Uterus (tissue), 2 donors: ENCODE data around the gene LPAR1.

Experiments
- POLR2A ChIP-seq, 2 donors: fragments of 450-650 bp; IDR thresholded peaks; one replicate each; pipeline ENCODE4 v1.6.1; 2016; ENCODE audit warnings: antibody characterized with exemption in 2 of 2, mild to moderate bottlenecking in 1 of 2, moderate library complexity in 1 of 2
- TF ChIP-seq, protein P1 (sequence below), 4 experiments: fragments of 200-600 bp in 2 of 4; fragments of 450-650 bp in 2 of 4; sonication (generic) in 2 of 4; IDR thresholded peaks; one replicate each; pipeline ENCODE4 v1.5.1; 2016 to 2019; ENCODE audit warnings: antibody characterized with exemption in 4 of 4, mild to moderate bottlenecking in 2 of 4, moderate library complexity in 1 of 4

DNA sequence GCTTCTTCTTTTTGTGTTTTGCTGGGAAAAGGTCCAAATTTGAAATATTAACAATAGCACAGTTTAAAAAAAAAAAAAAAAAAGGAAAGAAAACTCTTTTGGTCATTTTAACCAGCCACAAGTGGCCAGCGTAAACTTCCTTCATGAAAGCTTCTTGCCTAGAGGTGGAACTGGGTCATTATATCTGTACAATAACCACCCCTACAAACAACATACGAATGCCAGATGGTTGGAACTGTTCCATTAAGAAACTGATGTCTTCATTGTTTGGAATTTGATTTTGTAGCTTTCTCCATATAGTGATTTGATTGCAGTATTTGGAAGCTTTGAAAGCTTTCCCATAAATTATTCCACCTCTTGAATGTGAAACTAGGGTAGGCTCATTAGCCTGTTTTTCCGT, 18.3 kb upstream of the LPAR1 start:
- TF ChIP-seq, protein P1, sequence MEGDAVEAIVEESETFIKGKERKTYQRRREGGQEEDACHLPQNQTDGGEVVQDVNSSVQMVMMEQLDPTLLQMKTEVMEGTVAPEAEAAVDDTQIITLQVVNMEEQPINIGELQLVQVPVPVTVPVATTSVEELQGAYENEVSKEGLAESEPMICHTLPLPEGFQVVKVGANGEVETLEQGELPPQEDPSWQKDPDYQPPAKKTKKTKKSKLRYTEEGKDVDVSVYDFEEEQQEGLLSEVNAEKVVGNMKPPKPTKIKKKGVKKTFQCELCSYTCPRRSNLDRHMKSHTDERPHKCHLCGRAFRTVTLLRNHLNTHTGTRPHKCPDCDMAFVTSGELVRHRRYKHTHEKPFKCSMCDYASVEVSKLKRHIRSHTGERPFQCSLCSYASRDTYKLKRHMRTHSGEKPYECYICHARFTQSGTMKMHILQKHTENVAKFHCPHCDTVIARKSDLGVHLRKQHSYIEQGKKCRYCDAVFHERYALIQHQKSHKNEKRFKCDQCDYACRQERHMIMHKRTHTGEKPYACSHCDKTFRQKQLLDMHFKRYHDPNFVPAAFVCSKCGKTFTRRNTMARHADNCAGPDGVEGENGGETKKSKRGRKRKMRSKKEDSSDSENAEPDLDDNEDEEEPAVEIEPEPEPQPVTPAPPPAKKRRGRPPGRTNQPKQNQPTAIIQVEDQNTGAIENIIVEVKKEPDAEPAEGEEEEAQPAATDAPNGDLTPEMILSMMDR (IDR thresholded peaks at IDR 0.05) = no peak
- no peak for TF ChIP-seq POLR2A (IDR thresholded peaks at IDR 0.05)
